ENCODE data around the gene PPIB. TPM values are rescaled to one million over a fixed set of nuclear protein-coding genes. Genes with fewer than 3 reads are reported as not detected.

The PPIB gene
- total RNA-seq, 1 experiment from 2014 or later: 433 TPM

GRCh38 chr15:64210371-64210770, 47.5 kb upstream of the PPIB start:
- H3K27ac Mint-ChIP-seq: no peak overlapping the region
- peaks cover 0 to 15% (median 12%) of the 10 kb centered on the region in 3 experiments; a peak in 5 of 7 replicates for H3K36me3 Mint-ChIP-seq (ENCODE audit: insufficient read depth in 1 of 3, low read depth in 3 of 3)
- Histone ChIP-seq H3K4me1 (ENCODE audit: insufficient read depth, low read length) (no peaks in the 10 kb centered on the region), H2AFZ (ENCODE audit: low read length) (no peak overlapping the region), H2BK120ac (ENCODE audit: low read depth, low read length, poor library complexity, severe bottlenecking) (no peak overlapping the region), H3K4me2 (ENCODE audit: insufficient read depth, insufficient read length, low read length) (no peak overlapping the region), H3K27ac (ENCODE audit: insufficient read length, low read depth, low read length) (no peak overlapping the region), H4K8ac (replicated peaks; ENCODE audit: insufficient read length, low read depth, low read length) (no peak overlapping the region), H3K9me3 (ENCODE audit: control insufficient read depth, low read depth, low read length) (no peaks in the 10 kb centered on the region), H4K5ac (ENCODE audit: insufficient read length, low read depth, low read length) (no peak overlapping the region), H3K56ac (ENCODE audit: insufficient read length, low read depth, low read length) (no peak overlapping the region), H3T11ph (ENCODE audit: low read length) (no peak overlapping the region), H3K23me2 (ENCODE audit: insufficient read length, low read depth, low read length, poor library complexity, severe bottlenecking) (no peaks in the 10 kb centered on the region), H2BK20ac (ENCODE audit: low read depth, low read length, poor library complexity, severe bottlenecking) (no peak overlapping the region), H4K20me1 (ENCODE audit: control insufficient read depth, insufficient read depth, insufficient read length) (no peaks in the 10 kb centered on the region), H3K18ac (ENCODE audit: insufficient read length, low read depth, low read length) (no peak overlapping the region), H3K4ac (ENCODE audit: low read depth, low read length) (no peak overlapping the region), H3K79me1 (ENCODE audit: insufficient read depth, low read depth, low read length, poor library complexity, severe bottlenecking) (no peaks in the 10 kb centered on the region), H2BK15ac (ENCODE audit: low read depth, low read length) (no peak overlapping the region), H3K27me3 (ENCODE audit: insufficient read depth, low read length) (no peaks in the 10 kb centered on the region), H3K14ac (ENCODE audit: insufficient read depth, low read length) (no peak overlapping the region), H4K91ac (ENCODE audit: insufficient read length, low read depth, low read length) (no peak overlapping the region), H2AK5ac (ENCODE audit: insufficient read length, low read length) (no peak overlapping the region), H3K79me2 (ENCODE audit: insufficient read depth, low read length) (no peaks in the 10 kb centered on the region), H2BK12ac (ENCODE audit: insufficient read length, low read depth, low read length) (no peak overlapping the region), H3K23ac (ENCODE audit: insufficient read length, low read depth, low read length) (no peak overlapping the region), H3K9ac (ENCODE audit: extremely low read depth, insufficient read length, low read length) (no peak overlapping the region), H2BK5ac (ENCODE audit: insufficient read length, low read length) (no peak overlapping the region)
- no peak for TF ChIP-seq CTCF (conservative IDR thresholded peaks at IDR 0.05)
- no CpG with 5 or more reads among the region's 2 CpGs for WGBS (ENCODE audit: extremely low coverage, insufficient read length, low lambda C conversion rate)
- H3K27me3 Mint-ChIP-seq (ENCODE audit: low read depth): no peaks in the 10 kb centered on the region
- H3K4me3 Mint-ChIP-seq: no peak overlapping the region
- no peaks in the 10 kb centered on the region for H3K9me3 Mint-ChIP-seq
- 0 out of 4 replicates have a peak, but pooled peaks cover 0 to 2% of the 10 kb centered on the region in 2 experiments for H3K4me1 Mint-ChIP-seq
- DNase-seq: no peak
